Calu3 (cell line): Measurements from ENCODE around the gene EPHX1. TPM values are rescaled to one million over a fixed set of nuclear protein-coding genes. Genes with fewer than 3 reads are reported as not detected.

ENCODE experiments used
- BruUV-seq: library from RNA; stranded (reverse); fragments of 400-500 nt; replicated peaks from 2 replicates; lab custom pipeline; 2021; lab: Mats Ljungman, UMichigan
- CTCF ChIA-PET: fragments of 300-600 bp; sonication (Branson Sonifier 250); formaldehyde crosslinking; loops from one replicate; lab custom pipeline; 2022; ENCODE audit warnings: antibody characterized with exemption; lab: Charles Lee
- DNase-seq: peaks from one replicate; pipeline ENCODE4 v3.0.0; 2022
- H3K27ac Mint-ChIP-seq: one replicate; pipeline ENCODE4 v1.8.0; 2022; ENCODE audit warnings: mixed read lengths; ENCODE audit not compliant: unreplicated experiment
- H3K27me3 Mint-ChIP-seq: one replicate; pipeline ENCODE4 v1.8.0; 2022; ENCODE audit warnings: mixed read lengths; ENCODE audit not compliant: unreplicated experiment
- H3K36me3 Mint-ChIP-seq: one replicate; pipeline ENCODE4 v1.8.0; 2022; ENCODE audit warnings: mild to moderate bottlenecking, moderate library complexity, mixed read lengths; ENCODE audit not compliant: insufficient read depth, unreplicated experiment
- H3K4me1 Mint-ChIP-seq: one replicate; pipeline ENCODE4 v1.8.0; 2022; ENCODE audit warnings: mild to moderate bottlenecking, low read depth, mixed read lengths; ENCODE audit not compliant: unreplicated experiment
- H3K4me3 Mint-ChIP-seq: one replicate; pipeline ENCODE4 v1.8.0; 2022; ENCODE audit warnings: mild to moderate bottlenecking, low read depth, moderate library complexity, mixed read lengths; ENCODE audit not compliant: unreplicated experiment
- H3K9me3 Mint-ChIP-seq: one replicate; pipeline ENCODE4 v1.8.0; 2022; ENCODE audit warnings: low read depth, mixed read lengths; ENCODE audit not compliant: unreplicated experiment
- intact Hi-C: fragments of 100-400 bp; cut with micrococcal nuclease; formaldehyde crosslinking; loops from one replicate; pipeline ENCODE4 v1.10.0; 2022; ENCODE audit not compliant: unreplicated experiment
- total RNA-seq: library from RNA; stranded (reverse); gene quantifications from 2 replicates; pipeline ENCODE4 v1.2.3, GENCODE V29; 2022
- TF ChIP-seq, protein P1 (sequence below): fragments of 200-600 bp; IDR thresholded peaks from one replicate; pipeline ENCODE4 v1.8.0; 2022; ENCODE audit warnings: antibody characterized with exemption; ENCODE audit not compliant: unreplicated experiment

Gene EPHX1
- total RNA-seq, 1 experiment from 2014 or later: 46.6 TPM

DNA sequence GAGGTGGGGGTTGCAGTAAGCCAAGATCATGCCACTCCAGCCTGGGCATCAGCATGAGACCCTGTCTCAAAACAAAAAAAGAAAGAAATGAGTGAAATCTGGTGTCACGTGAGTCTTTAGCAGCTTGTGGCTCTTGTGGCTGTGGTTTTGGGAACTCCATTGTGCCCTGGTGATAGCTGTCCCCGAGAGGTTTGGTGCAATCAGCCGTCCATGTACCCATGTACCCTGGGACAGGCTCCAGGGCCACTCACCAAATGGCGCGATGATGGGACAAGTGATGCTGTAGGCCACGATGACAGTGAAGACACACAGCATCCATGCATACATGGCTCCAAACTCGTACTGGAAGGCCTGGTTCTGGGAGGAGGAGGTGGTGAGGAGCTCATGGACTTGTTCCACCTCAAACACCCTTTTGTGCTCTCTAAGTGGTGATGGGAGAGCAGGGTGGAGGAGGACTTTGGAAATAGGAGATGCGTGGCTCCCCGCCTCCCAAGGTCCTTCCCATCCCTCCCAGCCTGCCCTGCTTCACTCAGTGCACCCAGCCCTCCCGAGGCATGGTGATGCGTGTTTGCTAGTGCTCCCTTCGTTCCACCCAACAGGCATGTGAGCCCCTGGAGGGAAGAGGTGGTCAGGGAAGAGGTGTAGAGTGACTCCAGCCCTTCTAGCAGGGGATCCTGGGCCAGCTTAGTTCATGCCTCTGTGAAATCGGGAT lies 42.6 kb downstream of the EPHX1 start:
- Mint-ChIP-seq H3K4me1 (no peaks in the 10 kb centered on the region), H3K36me3 (peaks cover 90% of the 10 kb centered on the region), H3K27ac (no peak overlapping the region), H3K9me3 (no peaks in the 10 kb centered on the region), H3K27me3 (no peaks in the 10 kb centered on the region), H3K4me3 (no peak overlapping the region)
- CTCF ChIA-PET: no interaction called here
- intact Hi-C loops: no loop called here
- TF ChIP-seq, protein P1, sequence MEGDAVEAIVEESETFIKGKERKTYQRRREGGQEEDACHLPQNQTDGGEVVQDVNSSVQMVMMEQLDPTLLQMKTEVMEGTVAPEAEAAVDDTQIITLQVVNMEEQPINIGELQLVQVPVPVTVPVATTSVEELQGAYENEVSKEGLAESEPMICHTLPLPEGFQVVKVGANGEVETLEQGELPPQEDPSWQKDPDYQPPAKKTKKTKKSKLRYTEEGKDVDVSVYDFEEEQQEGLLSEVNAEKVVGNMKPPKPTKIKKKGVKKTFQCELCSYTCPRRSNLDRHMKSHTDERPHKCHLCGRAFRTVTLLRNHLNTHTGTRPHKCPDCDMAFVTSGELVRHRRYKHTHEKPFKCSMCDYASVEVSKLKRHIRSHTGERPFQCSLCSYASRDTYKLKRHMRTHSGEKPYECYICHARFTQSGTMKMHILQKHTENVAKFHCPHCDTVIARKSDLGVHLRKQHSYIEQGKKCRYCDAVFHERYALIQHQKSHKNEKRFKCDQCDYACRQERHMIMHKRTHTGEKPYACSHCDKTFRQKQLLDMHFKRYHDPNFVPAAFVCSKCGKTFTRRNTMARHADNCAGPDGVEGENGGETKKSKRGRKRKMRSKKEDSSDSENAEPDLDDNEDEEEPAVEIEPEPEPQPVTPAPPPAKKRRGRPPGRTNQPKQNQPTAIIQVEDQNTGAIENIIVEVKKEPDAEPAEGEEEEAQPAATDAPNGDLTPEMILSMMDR: no peak
- BruUV-seq: no TSS peak
- no peak for DNase-seq

DNA sequence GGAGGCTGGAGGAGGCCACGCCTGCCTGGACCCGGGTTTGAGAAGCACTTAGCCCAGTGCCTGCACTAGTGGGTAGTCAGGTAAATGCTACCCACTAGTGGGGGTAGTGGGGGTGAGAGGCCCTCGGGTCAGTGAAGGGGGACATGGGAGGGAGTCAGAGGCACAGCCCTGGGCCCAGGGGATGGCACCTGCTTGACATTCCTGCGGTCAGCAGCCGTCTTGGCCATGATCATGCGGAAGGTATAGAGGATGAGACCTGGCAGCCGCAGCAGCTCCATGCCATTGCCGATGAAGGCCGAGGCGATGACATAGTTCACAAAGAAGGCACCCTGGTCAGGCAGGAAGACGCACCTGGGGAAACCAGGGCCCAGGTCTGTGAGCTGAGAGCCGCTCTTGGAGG lies 43.5 kb downstream of the EPHX1 start:
- Mint-ChIP-seq H3K27me3 (no peaks in the 10 kb centered on the region), H3K36me3 (peaks cover 90% of the 10 kb centered on the region), H3K4me3 (no peak overlapping the region), H3K27ac (no peak overlapping the region), H3K4me1 (no peaks in the 10 kb centered on the region), H3K9me3 (no peaks in the 10 kb centered on the region)
- intact Hi-C loops: no loop called here
- CTCF ChIA-PET: no interaction called here
- no peak for DNase-seq
- TF ChIP-seq, protein P1: no peak
- BruUV-seq: no TSS peak

DNA sequence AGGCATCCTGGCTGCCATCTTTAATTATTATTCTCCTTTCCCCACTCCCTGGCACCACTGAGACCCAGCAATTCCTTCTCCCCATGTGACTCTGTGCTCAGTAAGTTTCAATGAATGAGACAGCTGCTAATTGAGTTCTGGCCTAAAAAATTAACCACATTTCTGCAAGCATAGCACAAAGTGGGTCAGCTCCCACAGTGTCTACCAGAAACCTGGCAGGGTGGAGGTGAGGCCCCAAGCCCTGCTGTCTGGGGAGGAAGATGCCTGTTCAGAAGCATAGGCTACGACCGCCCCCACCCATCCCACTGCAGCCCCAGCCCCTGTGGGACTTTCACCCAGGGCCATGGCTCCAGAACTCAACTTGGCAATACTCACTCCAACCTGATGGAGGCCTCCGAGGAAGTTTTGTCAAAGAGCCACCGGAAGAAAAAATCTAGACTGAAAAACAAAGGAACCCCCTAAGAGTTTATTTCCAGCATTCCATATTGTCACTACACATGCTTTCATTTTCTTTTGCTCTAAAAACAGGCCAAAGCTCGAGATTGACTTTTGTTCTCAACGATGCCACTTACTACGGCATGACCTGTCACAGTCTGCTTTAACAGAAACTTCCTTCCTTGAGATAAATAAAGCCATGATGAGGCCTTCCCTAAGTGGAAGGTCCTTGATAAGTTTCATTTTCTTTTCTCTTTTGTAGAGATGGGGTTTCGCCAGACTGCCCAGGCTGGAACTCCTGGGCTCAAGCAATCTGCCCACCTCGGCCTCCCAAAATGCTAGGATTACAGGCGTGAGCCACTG lies 45.8 kb downstream of the EPHX1 start:
- CTCF ChIA-PET: interaction anchor here (0.7 to 0.9 kb wide), 2 partner anchors 27 to 348 kb away, joined by 3 read pairs; partner anchors contain the start of gene TMEM63A
- TF ChIP-seq, protein P1: no peak
- no peak overlapping the region for H3K27ac Mint-ChIP-seq
- DNase-seq: no peak
- H3K4me3 Mint-ChIP-seq: no peak overlapping the region
- peaks cover 93% of the 10 kb centered on the region for H3K36me3 Mint-ChIP-seq
- intact Hi-C loops: no loop called here
- no peaks in the 10 kb centered on the region for H3K4me1 Mint-ChIP-seq
- BruUV-seq: no TSS peak
- H3K27me3 Mint-ChIP-seq: no peaks in the 10 kb centered on the region
- no peaks in the 10 kb centered on the region for H3K9me3 Mint-ChIP-seq

DNA sequence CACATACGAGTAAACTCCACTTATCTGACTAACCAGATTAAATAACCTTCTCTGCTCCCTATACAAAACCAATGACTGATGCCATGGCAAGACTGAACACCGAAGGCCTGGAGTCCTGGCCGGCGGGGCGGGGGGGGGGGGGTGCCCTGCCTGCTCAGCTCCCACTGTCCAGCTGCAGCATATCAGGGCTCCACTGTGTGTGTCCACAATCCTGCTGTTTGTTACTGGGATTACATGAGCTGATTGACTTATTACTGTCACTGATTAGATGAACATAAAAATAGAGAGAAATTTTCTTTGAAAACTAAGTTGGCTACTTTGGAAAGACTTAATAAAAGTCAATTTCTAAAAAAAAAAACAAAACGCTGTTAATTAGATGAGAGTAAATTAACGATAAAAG lies 47.3 kb downstream of the EPHX1 start:
- intact Hi-C loops: no loop called here
- no peaks in the 10 kb centered on the region for H3K27me3 Mint-ChIP-seq

More for the DNA sequence above, 47.3 kb downstream of the EPHX1 start:
- H3K9me3 Mint-ChIP-seq: no peaks in the 10 kb centered on the region
- peaks cover 92% of the 10 kb centered on the region for H3K36me3 Mint-ChIP-seq
- H3K4me3 Mint-ChIP-seq: no peak overlapping the region
- DNase-seq: no peak
- no peak overlapping the region for H3K27ac Mint-ChIP-seq
- H3K4me1 Mint-ChIP-seq: no peaks in the 10 kb centered on the region
- no TSS peak for BruUV-seq
- TF ChIP-seq, protein P1: no peak
- CTCF ChIA-PET: interaction anchor here (1.2 kb wide), 1 partner anchor 26 kb away, joined by 5 read pairs; no protein-coding TSS in a partner anchor
